Uterus (tissue), 4 donors: ENCODE measurements around the gene PREX1. TPM values are rescaled to one million over a fixed set of nuclear protein-coding genes. Genes with fewer than 3 reads are reported as not detected.

Experiments used
- DNase-seq, 2 donors: peaks; one replicate each; pipeline ENCODE4 v3.0.0-alpha.2; 2019 to 2020
- H3K27ac ChIP-seq, 2 donors: fragments of 200-600 bp; sonication (generic); 1 replicate in 1 of 2; 2 replicates in 1 of 2; pipeline ENCODE4 v1.5.1; 2016 to 2018
- H3K27me3 ChIP-seq, 2 donors: fragments of 200-600 bp; sonication (generic); one replicate each; pipeline ENCODE4 v1.5.1; 2018 to 2019; ENCODE audit warnings: control low read depth in 1 of 2
- H3K36me3 ChIP-seq, 2 donors: fragments of 200-600 bp; sonication (generic); one replicate each; pipeline ENCODE4 v1.5.1; 2019; ENCODE audit warnings: control low read depth in 1 of 2
- H3K4me1 ChIP-seq, 2 donors: fragments of 200-600 bp; sonication (generic); one replicate each; pipeline ENCODE4 v1.5.1; 2018 to 2019; ENCODE audit warnings: control low read depth in 1 of 2
- H3K4me3 ChIP-seq, 2 donors: fragments of 200-600 bp; sonication (generic); 1 replicate in 1 of 2; 2 replicates in 1 of 2; pipeline ENCODE4 v1.5.1; 2018 to 2019; ENCODE audit warnings: mild to moderate bottlenecking in 1 of 2
- H3K9me3 ChIP-seq, 2 donors: fragments of 200-600 bp; sonication (generic); one replicate each; pipeline ENCODE4 v1.5.1; 2019; ENCODE audit warnings: control low read depth in 1 of 2
- CTCF ChIP-seq, 4 experiments: fragments of 200-600 bp in 2 of 4; fragments of 450-650 bp in 2 of 4; sonication (generic) in 2 of 4; IDR thresholded peaks; one replicate each; pipeline ENCODE4 v1.5.1; 2016 to 2019; ENCODE audit warnings: antibody characterized with exemption in 4 of 4, mild to moderate bottlenecking in 2 of 4, moderate library complexity in 1 of 4
- POLR2A ChIP-seq, 2 donors: fragments of 450-650 bp; IDR thresholded peaks; one replicate each; pipeline ENCODE4 v1.6.1; 2016; ENCODE audit warnings: antibody characterized with exemption in 2 of 2, mild to moderate bottlenecking in 1 of 2, moderate library complexity in 1 of 2
- intact Hi-C: fragments of 100-400 bp; cut with DNase I; formaldehyde crosslinking; loops from one replicate; pipeline ENCODE4 v1.15.1; 2023; ENCODE audit warnings: low total_unique reads
- total RNA-seq, 4 donors: library from RNA; depleted of rRNA in 3 of 4; stranded (reverse); fragments of >200 nt in 3 of 4; gene quantifications; one replicate each; pipeline versions ENCODE4 v1.1.0 to v1.2.4, GENCODE V29; 2014 to 2023
- donor health status: DM: yes; HTN: yes; CAD: no.

PREX1 gene
- total RNA-seq, 4 donors from 2014 or later = 3.6 to 19.7 (median 11.3) TPM

- DNase-seq = no peak
- H3K27ac ChIP-seq = no peak overlapping the region
- no peaks in the 10 kb centered on the region for H3K4me1 ChIP-seq
Observed at GRCh38 chr20:48711044-48711428, 116.8 kb downstream of the PREX1 start.

GRCh38 chr20:48710341-48711043, 117.3 kb downstream of the PREX1 start:
- Histone ChIP-seq H3K9me3 (no peaks in the 10 kb centered on the region), H3K27ac (no peak overlapping the region), H3K4me3 (no peak overlapping the region), H3K4me1 (no peaks in the 10 kb centered on the region), H3K36me3 (no peaks in the 10 kb centered on the region), H3K27me3 (no peaks in the 10 kb centered on the region)
- no peak for TF ChIP-seq CTCF (IDR thresholded peaks at IDR 0.05)
- no peak for TF ChIP-seq POLR2A (IDR thresholded peaks at IDR 0.05)
- no peak for DNase-seq
- intact Hi-C loops = no loop called here

More at GRCh38 chr20:48711044-48711428, 116.8 kb downstream of the PREX1 start:
- no peaks in the 10 kb centered on the region for H3K27me3 ChIP-seq
- H3K4me3 ChIP-seq = no peak overlapping the region
- H3K9me3 ChIP-seq = no peaks in the 10 kb centered on the region
- TF ChIP-seq POLR2A (IDR thresholded peaks at IDR 0.05) = no peak
- TF ChIP-seq CTCF (IDR thresholded peaks at IDR 0.05) = no peak
- intact Hi-C loops = no loop called here
- H3K36me3 ChIP-seq = no peaks in the 10 kb centered on the region

- no peaks in the 10 kb centered on the region for H3K9me3 ChIP-seq
- no peaks in the 10 kb centered on the region for H3K4me1 ChIP-seq
- TF ChIP-seq CTCF (IDR thresholded peaks at IDR 0.05) = no peak
- TF ChIP-seq POLR2A (IDR thresholded peaks at IDR 0.05) = no peak
- H3K27me3 ChIP-seq = no peaks in the 10 kb centered on the region
- DNase-seq = no peak
- intact Hi-C loops = no loop called here
- H3K27ac ChIP-seq = no peak overlapping the region
- no peak overlapping the region for H3K4me3 ChIP-seq
- no peaks in the 10 kb centered on the region for H3K36me3 ChIP-seq
Observed at GRCh38 chr20:48709744-48710143, 118.1 kb downstream of the PREX1 start.

GRCh38 chr20:48709058-48709691, 118.6 kb downstream of the PREX1 start:
- no peak overlapping the region for H3K27ac ChIP-seq
- no peaks in the 10 kb centered on the region for H3K27me3 ChIP-seq
- H3K36me3 ChIP-seq = no peaks in the 10 kb centered on the region
- H3K4me1 ChIP-seq = no peaks in the 10 kb centered on the region
- no peak overlapping the region for H3K4me3 ChIP-seq
- TF ChIP-seq CTCF (IDR thresholded peaks at IDR 0.05) (no peak), POLR2A (IDR thresholded peaks at IDR 0.05) (no peak)
- H3K9me3 ChIP-seq = no peaks in the 10 kb centered on the region
- intact Hi-C loops = no loop called here
- no peak for DNase-seq

- no peak overlapping the region for H3K27ac ChIP-seq
- intact Hi-C loops = no loop called here
- H3K27me3 ChIP-seq = no peaks in the 10 kb centered on the region
- no peaks in the 10 kb centered on the region for H3K4me1 ChIP-seq
- TF ChIP-seq CTCF (IDR thresholded peaks at IDR 0.05) (no peak), POLR2A (IDR thresholded peaks at IDR 0.05) (no peak)
- no peaks in the 10 kb centered on the region for H3K36me3 ChIP-seq
- DNase-seq = no peak
- H3K4me3 ChIP-seq = no peak overlapping the region
- no peaks in the 10 kb centered on the region for H3K9me3 ChIP-seq
Observed at GRCh38 chr20:48708630-48709029, 119.2 kb downstream of the PREX1 start.
